CD4-positive, alpha-beta T cell (primary cell): ENCODE data around the gene CCDC110. TPM values are rescaled to one million over a fixed set of nuclear protein-coding genes. Genes with fewer than 3 reads are reported as not detected.

Experiments used
- ATAC-seq: fragments of 200-7000 bp; cut with Tn5 transposase; one replicate; pipeline ENCODE4 v1.10.0; 2022; ENCODE audit warnings: mild to moderate bottlenecking; ENCODE audit not compliant: poor library complexity
- CTCF ChIA-PET: fragments of 350-600 bp; sonication (Branson Sonifier 250); formaldehyde crosslinking; loops from one replicate; lab custom pipeline; 2021; ENCODE audit warnings: antibody characterized with exemption, inconsistent platforms; lab: Charles Lee
- POLR2A ChIA-PET: fragments of 350-600 bp; sonication (Branson Sonifier 250); formaldehyde crosslinking; loops from one replicate; lab custom pipeline; 2021; ENCODE audit warnings: antibody characterized with exemption, inconsistent platforms; lab: Charles Lee
- DNase-seq, 14 experiments: peaks; one replicate each; pipeline ENCODE4 v3.0.0-alpha.2; 2013 to 2020; ENCODE audit warnings: mixed read lengths in 2 of 14
- H3K27ac ChIP-seq, 2 donors: one replicate each; pipeline versions ENCODE4 v1.5.1 to v1.7.0; 2013; ENCODE audit warnings: low read length in 2 of 2, low read depth in 1 of 2, mild to moderate bottlenecking in 1 of 2
- H3K27me3 ChIP-seq, 2 experiments: 1 replicate in 1 of 2; 2 replicates in 1 of 2; pipeline versions ENCODE4 v1.6.1 to v1.7.0; 2013; ENCODE audit warnings: low read length in 2 of 2, control low read depth in 1 of 2, mild to moderate bottlenecking in 1 of 2, moderate library complexity in 1 of 2; ENCODE audit not compliant: insufficient read depth in 2 of 2, control insufficient read depth in 1 of 2
- H3K36me3 ChIP-seq: one replicate; pipeline ENCODE4 v1.6.1; 2013; ENCODE audit warnings: low read length, control low read depth; ENCODE audit not compliant: insufficient read depth
- H3K4me1 ChIP-seq: one replicate; pipeline ENCODE4 v1.6.1; 2013; ENCODE audit warnings: low read length, control low read depth; ENCODE audit not compliant: insufficient read depth
- H3K4me3 ChIP-seq: one replicate; pipeline ENCODE4 v1.5.1; 2013; ENCODE audit warnings: mild to moderate bottlenecking, low read length, moderate library complexity
- H3K9me3 ChIP-seq, 2 experiments: 1 replicate in 1 of 2; 2 replicates in 1 of 2; pipeline versions ENCODE4 v1.6.1 to v1.7.0; 2013; ENCODE audit warnings: low read length in 2 of 2, mild to moderate bottlenecking in 2 of 2, control low read depth in 1 of 2, moderate library complexity in 1 of 2; ENCODE audit not compliant: control insufficient read depth in 1 of 2, insufficient read depth in 1 of 2
- H3K27ac Mint-ChIP-seq: one replicate; pipeline ENCODE4 v1.8.0; 2020; ENCODE audit warnings: mixed read lengths
- H3K27me3 Mint-ChIP-seq: one replicate; pipeline ENCODE4 v1.8.0; 2021; ENCODE audit warnings: mixed read lengths
- H3K36me3 Mint-ChIP-seq: one replicate; pipeline ENCODE4 v1.8.0; 2021; ENCODE audit warnings: low read depth, mixed read lengths
- H3K4me1 Mint-ChIP-seq: one replicate; pipeline ENCODE4 v1.8.0; 2021; ENCODE audit warnings: low read depth, mixed read lengths
- H3K4me3 Mint-ChIP-seq: one replicate; pipeline ENCODE4 v1.8.0; 2020; ENCODE audit warnings: mild to moderate bottlenecking, mixed read lengths
- H3K9me3 Mint-ChIP-seq: one replicate; pipeline ENCODE4 v1.8.0; 2020; ENCODE audit warnings: mixed read lengths
- intact Hi-C, 2 experiments: fragments of 100-400 bp; cut with DNase I in 1 of 2; cut with micrococcal nuclease in 1 of 2; formaldehyde crosslinking; loops; one replicate each; pipeline versions ENCODE4 v1.15.1 to v1.9.0; 2023 to 2025; cut with DNase I, micrococcal nuclease
- total RNA-seq, 174 experiments: library from RNA in 2 of 174; stranded (reverse) in 2 of 174; gene quantifications; one replicate each; pipeline ENCODE4 v1.2.3 and lab custom pipeline; 2021 to 2026
- TF ChIP-seq, protein P1 (sequence below): fragments of 200-600 bp; IDR thresholded peaks from one replicate; pipeline ENCODE4 v1.8.0; 2022; ENCODE audit warnings: antibody characterized with exemption, mild to moderate bottlenecking

CCDC110 gene
- total RNA-seq, 2 experiments from 2014 or later = 0.34 to 0.36 TPM

DNA sequence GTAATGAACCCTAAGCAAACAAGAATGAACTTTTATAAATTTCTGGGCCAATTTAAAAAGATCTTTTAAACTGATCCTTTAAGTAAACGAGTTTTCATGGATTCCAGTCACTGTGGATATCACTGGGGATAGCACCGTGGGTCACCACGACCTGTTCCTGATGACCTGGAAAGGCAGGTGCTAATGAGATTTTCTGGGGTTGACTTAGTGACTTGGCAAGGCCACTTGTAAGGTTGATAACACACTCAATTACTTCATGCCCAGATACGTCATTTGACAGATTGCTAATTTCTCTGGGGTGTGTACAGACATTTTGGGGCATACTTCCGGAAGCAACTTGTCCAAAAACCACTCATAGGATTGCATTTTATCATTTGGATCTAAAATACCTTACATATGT, 39.3 kb upstream of the CCDC110 start:
- ATAC-seq (no peak), DNase-seq (no peak)
- H3K36me3 ChIP-seq = no peaks in the 10 kb centered on the region
- ChIA-PET POLR2A (interaction anchor here (0.7 kb wide), 1 partner anchor 12 kb away, joined by 3 read pairs; no protein-coding TSS in a partner anchor), CTCF (no interaction called here)
- Mint-ChIP-seq H3K4me3 (no peak overlapping the region), H3K9me3 (no peaks in the 10 kb centered on the region), H3K27me3 (peaks cover 87% of the 10 kb centered on the region), H3K27ac (no peak overlapping the region), H3K36me3 (no peaks in the 10 kb centered on the region), H3K4me1 (peaks cover 23% of the 10 kb centered on the region)
- peaks cover 16% of the 10 kb centered on the region for H3K4me1 ChIP-seq
- no peak overlapping the region for H3K4me3 ChIP-seq
- TF ChIP-seq, protein P1, sequence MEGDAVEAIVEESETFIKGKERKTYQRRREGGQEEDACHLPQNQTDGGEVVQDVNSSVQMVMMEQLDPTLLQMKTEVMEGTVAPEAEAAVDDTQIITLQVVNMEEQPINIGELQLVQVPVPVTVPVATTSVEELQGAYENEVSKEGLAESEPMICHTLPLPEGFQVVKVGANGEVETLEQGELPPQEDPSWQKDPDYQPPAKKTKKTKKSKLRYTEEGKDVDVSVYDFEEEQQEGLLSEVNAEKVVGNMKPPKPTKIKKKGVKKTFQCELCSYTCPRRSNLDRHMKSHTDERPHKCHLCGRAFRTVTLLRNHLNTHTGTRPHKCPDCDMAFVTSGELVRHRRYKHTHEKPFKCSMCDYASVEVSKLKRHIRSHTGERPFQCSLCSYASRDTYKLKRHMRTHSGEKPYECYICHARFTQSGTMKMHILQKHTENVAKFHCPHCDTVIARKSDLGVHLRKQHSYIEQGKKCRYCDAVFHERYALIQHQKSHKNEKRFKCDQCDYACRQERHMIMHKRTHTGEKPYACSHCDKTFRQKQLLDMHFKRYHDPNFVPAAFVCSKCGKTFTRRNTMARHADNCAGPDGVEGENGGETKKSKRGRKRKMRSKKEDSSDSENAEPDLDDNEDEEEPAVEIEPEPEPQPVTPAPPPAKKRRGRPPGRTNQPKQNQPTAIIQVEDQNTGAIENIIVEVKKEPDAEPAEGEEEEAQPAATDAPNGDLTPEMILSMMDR = no peak
- H3K9me3 ChIP-seq = peaks cover 0 to 3% of the 10 kb centered on the region in 2 experiments
- intact Hi-C loops = no loop called here
- H3K27me3 ChIP-seq = peaks cover 22 to 38% of the 10 kb centered on the region in 2 experiments
- no peak overlapping the region for H3K27ac ChIP-seq

- Mint-ChIP-seq H3K4me3 (no peak overlapping the region), H3K27me3 (peaks cover 88% of the 10 kb centered on the region), H3K9me3 (no peaks in the 10 kb centered on the region), H3K4me1 (peaks cover 6% of the 10 kb centered on the region), H3K27ac (no peak overlapping the region), H3K36me3 (no peaks in the 10 kb centered on the region)
- intact Hi-C loops = no loop called here
- peaks cover 5% of the 10 kb centered on the region for H3K4me1 ChIP-seq
- DNase-seq (no peak), ATAC-seq (no peak)
- POLR2A ChIA-PET = no interaction called here
- no peak overlapping the region for H3K27ac ChIP-seq
- H3K27me3 ChIP-seq = peaks cover 17 to 24% of the 10 kb centered on the region in 2 experiments
- TF ChIP-seq, protein P1 = no peak
- no peaks in the 10 kb centered on the region for H3K36me3 ChIP-seq
- H3K9me3 ChIP-seq = peaks cover 0 to 3% of the 10 kb centered on the region in 2 experiments
- H3K4me3 ChIP-seq = no peak overlapping the region
- CTCF ChIA-PET = no interaction called here
Observed at GRCh38 chr4:185508181-185508580, 36.6 kb upstream of the CCDC110 start.

DNA sequence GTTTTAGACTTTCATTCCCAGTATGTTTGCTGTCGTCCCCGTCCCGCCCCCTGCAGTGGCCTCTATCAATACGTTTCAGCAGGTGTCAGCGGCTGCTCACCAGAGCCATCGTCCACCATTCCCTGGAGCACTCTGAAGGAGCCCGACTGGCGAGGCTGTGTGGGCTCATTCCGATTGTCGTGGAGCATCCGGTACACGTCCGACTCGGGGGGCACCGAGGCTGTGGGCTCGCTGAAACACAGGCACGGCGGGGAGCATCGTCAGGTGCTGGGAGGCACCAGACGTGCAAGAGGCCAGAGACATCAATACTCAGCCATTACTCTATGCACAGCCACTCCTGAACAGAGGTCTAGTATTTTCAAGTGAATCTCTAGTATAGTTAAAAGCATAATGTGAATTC, 34.9 kb upstream of the CCDC110 start:
- no peaks in the 10 kb centered on the region for H3K4me1 Mint-ChIP-seq
- H3K27me3 Mint-ChIP-seq = peaks cover 77% of the 10 kb centered on the region
- H3K27me3 ChIP-seq = peaks cover 10 to 20% of the 10 kb centered on the region in 2 experiments
- DNase-seq = no peak
- H3K36me3 ChIP-seq = no peaks in the 10 kb centered on the region
- intact Hi-C loops = no loop called here
- ChIA-PET CTCF (no interaction called here), POLR2A (no interaction called here)
- no peaks in the 10 kb centered on the region for H3K4me1 ChIP-seq
- TF ChIP-seq, protein P1 = no peak
- H3K4me3 ChIP-seq = no peak overlapping the region
- H3K9me3 Mint-ChIP-seq = no peaks in the 10 kb centered on the region
- no peak overlapping the region for H3K27ac ChIP-seq
- H3K4me3 Mint-ChIP-seq = no peak overlapping the region
- H3K9me3 ChIP-seq = peaks cover 0 to 8% of the 10 kb centered on the region in 2 experiments
- no peaks in the 10 kb centered on the region for H3K36me3 Mint-ChIP-seq
- H3K27ac Mint-ChIP-seq = no peak overlapping the region
- no peak for ATAC-seq
